Fibroblast of villous mesenchyme (primary cell): ENCODE data around the gene DNASE2. TPM values are rescaled to one million over a fixed set of nuclear protein-coding genes. Genes with fewer than 3 reads are reported as not detected.
A peak's percentile ranks its signal among the peaks of the same experiment; 100 is the strongest.

Source experiments
- DNase-seq: peaks from one replicate; pipeline ENCODE4 v3.0.0-alpha.2; 2010; ENCODE audit warnings: low read depth
- H3K4me3 ChIP-seq: 2 replicates; pipeline ENCODE4 v1.5.1; 2011; ENCODE audit warnings: low read depth, mild to moderate bottlenecking, low read length
- total RNA-seq: library from RNA; depleted of rRNA; stranded (reverse); fragments of >200 nt; gene quantifications from 2 replicates; pipeline ENCODE4 v1.2.3, GENCODE V29; 2012
- TF ChIP-seq, protein P1 (sequence below): IDR thresholded peaks from 2 replicates; pipeline ENCODE4 v1.5.1; 2012; ENCODE audit warnings: low read depth, mild to moderate bottlenecking, low read length; ENCODE audit not compliant: insufficient read depth

Gene DNASE2
- total RNA-seq, 1 donor: 14.7 TPM

DNA sequence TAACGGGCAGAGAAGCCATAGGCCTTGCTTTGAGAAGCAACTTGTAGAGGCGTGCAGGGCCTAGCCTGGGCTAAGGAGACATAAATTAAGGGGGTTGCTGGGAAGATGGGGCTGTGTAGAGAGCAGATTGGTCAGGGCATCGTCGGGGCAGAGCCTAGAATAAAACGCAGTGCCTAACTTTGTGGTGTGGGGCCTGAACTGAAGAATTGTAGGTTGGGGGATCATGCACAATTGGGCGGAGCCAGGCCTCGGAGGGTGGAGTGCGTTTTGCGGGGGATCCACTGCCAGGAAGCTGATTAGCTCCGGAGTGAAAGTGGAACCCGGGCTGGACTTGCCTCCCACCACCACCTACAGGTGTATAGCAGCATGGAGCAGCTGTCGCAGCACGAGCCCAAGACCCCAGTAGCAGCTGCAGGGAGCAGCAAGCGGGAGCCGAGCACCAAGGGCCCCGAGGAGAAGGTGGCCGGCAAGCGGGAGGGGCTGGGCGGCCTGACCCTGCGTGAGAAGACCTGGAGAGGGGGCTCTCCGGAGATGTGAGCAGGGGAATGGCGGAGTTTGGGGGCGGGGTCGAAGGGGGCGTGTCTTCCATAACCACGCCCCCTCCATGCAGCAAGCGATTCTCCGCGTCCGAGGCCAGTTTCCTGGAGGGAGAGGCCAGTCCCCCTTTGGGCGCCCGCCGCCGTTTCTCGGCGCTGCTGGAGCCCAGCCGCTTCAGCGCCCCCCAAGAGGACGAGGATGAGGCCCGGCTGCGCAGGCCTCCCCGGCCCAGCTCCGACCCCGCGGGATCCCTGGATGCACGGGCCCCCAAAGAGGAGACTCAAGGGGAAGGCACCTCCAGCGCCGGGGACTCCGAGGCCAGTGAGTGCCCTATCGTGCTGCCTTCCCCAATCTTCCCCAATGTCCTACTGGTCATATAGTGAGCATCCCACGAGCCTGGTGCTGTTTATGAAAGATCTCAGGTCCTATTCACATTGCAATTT, 13.8 kb downstream of the DNASE2 start:
- DNase-seq: peak; percentile 52
- TF ChIP-seq, protein P1, sequence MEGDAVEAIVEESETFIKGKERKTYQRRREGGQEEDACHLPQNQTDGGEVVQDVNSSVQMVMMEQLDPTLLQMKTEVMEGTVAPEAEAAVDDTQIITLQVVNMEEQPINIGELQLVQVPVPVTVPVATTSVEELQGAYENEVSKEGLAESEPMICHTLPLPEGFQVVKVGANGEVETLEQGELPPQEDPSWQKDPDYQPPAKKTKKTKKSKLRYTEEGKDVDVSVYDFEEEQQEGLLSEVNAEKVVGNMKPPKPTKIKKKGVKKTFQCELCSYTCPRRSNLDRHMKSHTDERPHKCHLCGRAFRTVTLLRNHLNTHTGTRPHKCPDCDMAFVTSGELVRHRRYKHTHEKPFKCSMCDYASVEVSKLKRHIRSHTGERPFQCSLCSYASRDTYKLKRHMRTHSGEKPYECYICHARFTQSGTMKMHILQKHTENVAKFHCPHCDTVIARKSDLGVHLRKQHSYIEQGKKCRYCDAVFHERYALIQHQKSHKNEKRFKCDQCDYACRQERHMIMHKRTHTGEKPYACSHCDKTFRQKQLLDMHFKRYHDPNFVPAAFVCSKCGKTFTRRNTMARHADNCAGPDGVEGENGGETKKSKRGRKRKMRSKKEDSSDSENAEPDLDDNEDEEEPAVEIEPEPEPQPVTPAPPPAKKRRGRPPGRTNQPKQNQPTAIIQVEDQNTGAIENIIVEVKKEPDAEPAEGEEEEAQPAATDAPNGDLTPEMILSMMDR: no peak
- H3K4me3 ChIP-seq: peak overlapping the region; percentile 52

- no peak overlapping the region for H3K4me3 ChIP-seq
- no peak for DNase-seq
Measured at GRCh38 chr19:12866416-12867119, 14.7 kb downstream of the DNASE2 start.

DNA sequence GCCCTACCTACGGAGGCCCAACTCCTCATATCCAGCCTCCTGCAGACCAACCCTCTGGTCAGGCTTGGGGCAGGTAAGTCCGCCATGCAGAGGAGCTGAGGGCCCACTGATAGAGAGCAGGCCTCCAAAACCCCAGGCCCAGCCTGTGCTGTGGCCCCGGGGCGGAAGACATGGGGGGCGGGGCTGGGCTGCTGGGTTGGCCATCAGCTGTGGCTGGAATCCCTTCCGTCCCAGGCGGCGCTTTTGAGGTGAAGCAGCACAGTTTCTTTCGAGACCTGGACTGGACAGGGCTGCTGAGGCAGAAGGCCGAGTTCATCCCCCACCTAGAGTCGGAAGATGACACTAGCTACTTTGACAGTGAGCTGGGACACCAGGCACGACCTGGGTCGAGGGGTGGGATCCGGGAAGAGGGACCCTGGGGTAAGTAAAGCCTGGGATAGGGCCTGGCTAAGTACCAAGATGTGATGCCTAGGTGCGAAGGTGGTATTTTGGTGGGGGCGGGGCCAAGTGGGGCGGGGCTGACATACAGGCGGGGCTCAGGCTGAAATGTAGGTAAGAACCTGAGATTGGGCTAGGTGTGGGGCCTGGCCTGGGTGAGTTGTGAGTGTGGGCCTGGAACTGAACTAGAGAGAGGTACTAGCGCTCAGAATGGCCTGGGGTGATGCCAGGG, 15.4 kb downstream of the DNASE2 start:
- DNase-seq: no peak
- H3K4me3 ChIP-seq: no peak overlapping the region

More at GRCh38 chr19:12866416-12867119, 14.7 kb downstream of the DNASE2 start:
- TF ChIP-seq, protein P1: no peak

DNA sequence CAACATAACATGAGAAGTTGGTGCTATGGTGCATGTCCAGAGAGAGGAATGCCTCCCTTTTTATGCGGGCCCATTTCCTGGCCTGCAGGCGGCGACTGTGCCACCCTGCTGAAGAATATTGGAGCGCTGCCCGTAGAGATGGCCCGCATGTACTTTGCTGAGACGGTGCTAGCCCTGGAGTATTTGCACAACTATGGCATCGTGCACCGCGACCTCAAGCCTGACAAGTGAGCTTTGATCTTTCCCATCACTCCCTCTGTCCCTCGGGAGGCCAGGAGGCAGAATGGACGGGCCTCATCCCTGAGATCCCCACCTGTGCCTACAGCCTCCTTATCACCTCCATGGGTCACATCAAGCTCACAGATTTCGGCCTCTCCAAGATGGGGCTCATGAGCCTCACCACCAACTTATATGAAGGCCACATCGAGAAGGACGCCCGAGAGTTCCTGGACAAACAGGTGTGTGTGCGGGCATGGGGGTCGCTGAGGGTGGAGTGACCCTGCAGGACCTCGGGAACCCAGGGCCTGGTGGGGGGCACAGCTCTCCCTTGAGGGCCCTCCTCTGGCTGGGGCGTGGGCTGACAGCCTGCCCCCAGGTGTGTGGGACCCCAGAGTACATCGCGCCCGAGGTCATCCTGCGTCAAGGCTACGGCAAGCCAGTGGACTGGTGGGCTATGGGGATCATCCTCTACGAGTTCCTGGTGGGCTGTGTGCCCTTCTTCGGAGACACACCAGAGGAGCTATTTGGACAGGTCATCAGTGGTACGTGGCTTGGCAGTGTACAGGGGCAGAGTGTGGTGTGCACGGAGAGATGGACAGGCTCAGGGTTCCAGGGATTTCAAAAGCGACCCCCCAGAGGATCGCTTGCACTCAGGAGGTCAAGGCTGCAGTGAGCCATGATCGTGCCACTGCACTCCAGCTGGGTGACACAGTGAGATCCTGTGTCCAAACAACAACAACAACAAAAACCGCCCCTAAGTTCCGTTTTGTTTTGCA, 16.2 kb downstream of the DNASE2 start:
- H3K4me3 ChIP-seq: no peak overlapping the region
- no peak for DNase-seq

More for the DNA sequence above, 15.4 kb downstream of the DNASE2 start:
- TF ChIP-seq, protein P1: no peak

GRCh38 chr19:12864143-12864542, 17.1 kb downstream of the DNASE2 start:
- TF ChIP-seq, protein P1: no peak
- no peak for DNase-seq
- H3K4me3 ChIP-seq: no peak overlapping the region

More for the DNA sequence above, 16.2 kb downstream of the DNASE2 start:
- TF ChIP-seq, protein P1: no peak
